HepG2 (cell line): ENCODE data around the gene SRSF3. TPM values are rescaled to one million over a fixed set of nuclear protein-coding genes. Genes with fewer than 3 reads are reported as not detected.
A peak's percentile ranks its signal among the peaks of the same experiment; 100 is the strongest.

ENCODE experiments used
- CEBPB ChIP-seq: IDR thresholded peaks from 2 replicates; pipeline ENCODE4 v1.6.1; 2011; ENCODE audit warnings: low read depth, low read length, improper control_type of control experiment, borderline replicate concordance
- CSRNP2 ChIP-seq: sonication (generic); formaldehyde crosslinking; conservative IDR thresholded peaks from 2 replicates; pipeline ENCODE4 v1.8.0; 2022; ENCODE audit warnings: low read depth, missing genetic modification reagents
- HNRNPLL ChIP-seq: fragments of 200-400 bp; formaldehyde crosslinking; IDR thresholded peaks from 2 replicates; pipeline ENCODE4 v1.6.1; 2017; ENCODE audit warnings: mild to moderate bottlenecking, low read depth, low read length; ENCODE audit not compliant: poor library complexity, severe bottlenecking
- NBN ChIP-seq: fragments of 450-650 bp; conservative IDR thresholded peaks from 2 replicates; pipeline ENCODE4 v1.6.1; 2017
- PLRG1 ChIP-seq: fragments of 450-650 bp; conservative IDR thresholded peaks from 2 replicates; pipeline ENCODE4 v1.6.1; 2016
- REL ChIP-seq: sonication (generic); formaldehyde crosslinking; conservative IDR thresholded peaks from 2 replicates; pipeline ENCODE4 v1.8.0; 2022; ENCODE audit warnings: mild to moderate bottlenecking, missing genetic modification reagents, moderate library complexity
- TERF1 ChIP-seq: sonication (generic); formaldehyde crosslinking; IDR thresholded peaks from 2 replicates; pipeline ENCODE4 v1.8.0; 2022; ENCODE audit warnings: mild to moderate bottlenecking, missing genetic modification reagents, moderate library complexity
- ZIK1 ChIP-seq: sonication (generic); formaldehyde crosslinking; IDR thresholded peaks from 2 replicates; pipeline ENCODE4 v1.5.0; 2020; ENCODE audit warnings: mild to moderate bottlenecking, low read depth, missing genetic modification reagents, borderline replicate concordance
- ZNF430 ChIP-seq: sonication (generic); formaldehyde crosslinking; IDR thresholded peaks from 2 replicates; pipeline ENCODE4 v1.9.0; 2021; ENCODE audit warnings: mild to moderate bottlenecking, missing genetic modification reagents
- ZNF563 ChIP-seq: sonication (generic); formaldehyde crosslinking; IDR thresholded peaks from 2 replicates; pipeline ENCODE4 v1.8.0; 2022; ENCODE audit warnings: mild to moderate bottlenecking, moderate library complexity, missing genetic modification reagents
- ZNF572 ChIP-seq: sonication (generic); formaldehyde crosslinking; IDR thresholded peaks from 2 replicates; pipeline ENCODE4 v1.5.1; 2020; ENCODE audit warnings: mild to moderate bottlenecking, missing genetic modification reagents
- ZNF841 ChIP-seq: sonication (generic); formaldehyde crosslinking; IDR thresholded peaks from 2 replicates; pipeline ENCODE4 v1.8.1; 2023; ENCODE audit warnings: missing genetic modification reagents, borderline replicate concordance
- polyA plus RNA-seq, 8 experiments: library from polyadenylated mRNA; depleted of rRNA in 3 of 8; stranded (reverse) in 7 of 8; unstranded in 1 of 8; fragments of >200 nt; fragmentation: Illumina TruSeq in 4 of 8; extraction: Trizol in 4 of 8; gene quantifications; 2 replicates each; pipeline versions ENCODE4 v1.2.1 to v1.2.3, GENCODE V29; 2011 to 2016; ENCODE audit warnings: low read depth in 4 of 8, missing spikeins in 1 of 8, mixed read lengths in 1 of 8; ENCODE audit not compliant: insufficient read depth in 1 of 8
- total RNA-seq, 5 experiments: library from RNA; depleted of rRNA; stranded (reverse); fragments of >200 nt; fragmentation: Illumina TruSeq; extraction: Trizol; gene quantifications; 2 replicates each; pipeline ENCODE4 v1.2.3, GENCODE V29; 2016; ENCODE audit warnings: low read depth in 1 of 5

Gene SRSF3
- total and polyA plus RNA-seq, 2 of the 13 experiments (the other 11 are each of a cell fraction or from before 2014, with no cell fraction given) = 206 to 684 TPM

- TF ChIP-seq CSRNP2 (CRISPR knock-in tag) (peak; percentile 68; the same call in 1 of the 2 replicates), TERF1 (CRISPR knock-in tag) (no peak), CEBPB (no peak), PLRG1 (no peak), ZNF430 (peak; percentile 94), ZIK1 (CRISPR knock-in tag) (peak; percentile 93; the same call in 1 of the 2 replicates), NBN (0 out of 2 replicates have a peak, but pooled peaks have one; percentile 77), REL (no peak), ZNF572 (CRISPR knock-in tag) (peak; percentile 78; the same call in 1 of the 2 replicates), ZNF563 (CRISPR knock-in tag) (no peak; the same call in 1 of the 2 replicates), ZNF841 (CRISPR knock-in tag) (no peak), HNRNPLL (peak; percentile 95)
These were observed at the start of gene SRSF3 (continued) for GRCh38 chr6:36594029-36594815.
